ENCODE data around the gene PRELID2.
"Not testable (repeated sequence)": the region's sequence is repeated elsewhere in the genome, so short reads cannot be mapped to it uniquely, and the experiment has no call there.

PRELID2 gene

DNA sequence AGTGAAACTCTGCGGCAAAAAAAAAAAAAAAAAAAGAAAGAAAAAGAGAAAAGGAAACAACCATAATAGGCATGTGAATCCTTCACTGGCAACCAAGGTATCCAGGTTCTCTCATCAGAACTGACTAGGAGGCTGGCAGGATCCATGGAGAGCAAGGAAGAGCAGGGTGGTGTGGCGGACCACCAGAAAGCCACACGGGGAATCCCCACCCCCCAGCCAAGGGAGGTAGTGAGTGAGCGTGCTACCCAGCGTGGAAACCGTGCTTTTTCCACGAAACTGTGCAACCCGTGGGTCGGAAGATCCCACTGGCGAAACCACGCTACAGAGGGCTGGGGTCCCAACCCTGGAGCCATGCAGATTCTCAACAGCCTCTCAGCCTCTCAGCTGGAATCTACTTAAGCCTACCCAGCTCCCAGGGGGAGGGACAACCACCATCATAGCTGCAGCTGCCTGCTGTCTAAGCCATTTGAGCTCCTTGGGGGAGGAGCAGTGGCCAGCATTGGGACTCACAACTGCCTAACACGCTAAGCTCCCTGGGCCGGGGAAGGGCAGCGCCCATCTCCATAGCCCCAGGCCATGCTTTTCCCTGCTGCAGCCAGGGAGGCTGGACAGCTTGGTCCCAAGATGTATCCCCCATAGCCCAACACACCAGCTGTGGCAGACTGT, 91.6 kb downstream of the PRELID2 start:
- DNase-seq (ENCODE audit: low spot score): no peak

DNA sequence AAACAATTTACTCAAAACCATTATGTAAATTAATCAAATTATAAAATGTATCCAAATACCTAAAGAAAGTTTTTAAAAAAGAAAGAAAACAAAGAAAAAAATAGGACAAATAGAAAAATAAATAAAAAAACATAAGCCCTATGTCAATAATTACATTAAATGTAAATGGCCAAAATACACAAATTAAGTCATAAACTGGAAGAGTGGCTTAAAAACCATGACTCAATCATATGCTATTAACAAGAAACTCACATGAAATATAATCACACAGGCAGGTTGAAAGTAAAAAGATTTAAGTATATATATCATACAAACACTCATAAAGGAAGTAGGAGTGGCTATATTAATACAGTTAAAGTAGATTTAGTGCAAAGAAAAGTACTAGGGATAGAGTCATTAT, 95.3 kb downstream of the PRELID2 start:
- DNase-seq (ENCODE audit: low spot score): no peak

DNA sequence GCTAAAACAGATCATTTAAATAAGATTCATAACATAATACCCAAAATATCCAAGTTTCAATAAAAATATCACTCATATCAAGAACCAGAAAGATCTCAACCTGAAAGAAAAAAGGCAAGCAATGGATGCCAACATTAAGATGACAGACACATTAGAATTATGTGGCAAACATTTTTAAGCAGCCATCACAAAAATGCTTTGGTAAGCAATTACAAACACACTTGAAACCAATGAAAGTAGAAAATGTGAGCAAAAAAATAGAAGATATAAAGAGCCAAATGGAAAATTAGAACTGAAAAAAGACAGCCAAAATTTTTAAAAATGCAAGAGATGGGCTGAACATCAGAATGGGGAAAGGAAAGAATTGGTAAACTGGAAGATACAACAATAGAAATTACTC, 96.9 kb downstream of the PRELID2 start:
- no peak for DNase-seq (ENCODE audit: low spot score)

DNA sequence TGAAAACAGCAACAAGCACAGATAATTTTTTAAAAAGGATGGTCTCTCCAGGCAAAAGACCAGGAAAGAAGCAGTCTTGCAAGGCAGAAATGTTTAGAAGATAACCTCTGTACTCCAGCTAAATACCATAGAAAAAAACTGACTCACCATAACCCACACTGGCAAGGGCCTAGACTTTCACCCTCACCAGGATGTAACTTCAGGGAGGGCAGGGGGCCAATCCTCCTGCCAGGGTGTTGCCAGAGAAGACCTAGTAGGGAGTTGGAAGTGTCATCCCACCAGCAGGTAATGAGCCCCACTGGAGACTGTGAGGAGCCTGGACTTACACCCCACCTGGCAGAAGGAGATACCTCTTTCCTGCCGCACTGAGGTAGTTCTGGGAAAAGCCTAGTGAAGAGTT, 97.6 kb downstream of the PRELID2 start:
- no peak for DNase-seq (ENCODE audit: low spot score)

DNA sequence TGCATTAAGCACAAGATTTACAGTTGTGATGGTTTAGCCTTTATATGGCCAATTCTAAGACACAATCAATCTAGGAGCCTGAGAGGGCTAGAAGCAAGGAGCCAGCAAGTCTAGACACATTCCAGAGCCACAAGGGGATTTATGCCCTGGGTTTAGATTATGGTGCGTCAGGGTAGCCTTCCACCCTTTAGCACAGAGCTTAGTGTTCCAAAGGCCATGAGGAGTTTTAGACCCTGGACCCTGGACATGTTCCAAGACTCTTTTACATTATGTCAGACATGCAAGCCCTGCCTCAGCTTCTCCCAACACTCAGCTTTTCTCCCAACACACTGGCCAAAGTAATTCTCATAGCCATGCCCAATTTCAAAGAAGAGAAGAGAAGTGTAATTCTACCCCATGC, 105.2 kb downstream of the PRELID2 start:
- not testable (repeated sequence) for DNase-seq (ENCODE audit: low spot score)

DNA sequence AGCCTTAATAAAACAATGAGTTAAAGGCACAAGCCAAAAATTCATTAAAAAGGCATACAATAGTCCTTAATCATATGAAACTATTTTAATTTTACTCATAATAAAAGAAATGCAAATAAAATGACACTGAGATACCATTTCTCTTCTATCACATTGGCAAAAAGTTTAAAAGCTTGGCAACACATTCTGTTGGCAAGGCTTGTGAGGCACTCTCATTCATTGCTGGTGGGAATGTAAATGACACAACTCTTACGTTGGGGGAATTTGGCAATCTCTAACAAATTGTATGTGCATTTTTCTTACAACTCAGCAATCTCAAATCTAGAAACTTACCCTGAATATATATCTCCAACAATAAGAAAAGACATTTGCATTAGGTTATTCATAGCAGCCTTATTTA, 111.6 kb downstream of the PRELID2 start:
- DNase-seq (ENCODE audit: low spot score): no peak

DNA sequence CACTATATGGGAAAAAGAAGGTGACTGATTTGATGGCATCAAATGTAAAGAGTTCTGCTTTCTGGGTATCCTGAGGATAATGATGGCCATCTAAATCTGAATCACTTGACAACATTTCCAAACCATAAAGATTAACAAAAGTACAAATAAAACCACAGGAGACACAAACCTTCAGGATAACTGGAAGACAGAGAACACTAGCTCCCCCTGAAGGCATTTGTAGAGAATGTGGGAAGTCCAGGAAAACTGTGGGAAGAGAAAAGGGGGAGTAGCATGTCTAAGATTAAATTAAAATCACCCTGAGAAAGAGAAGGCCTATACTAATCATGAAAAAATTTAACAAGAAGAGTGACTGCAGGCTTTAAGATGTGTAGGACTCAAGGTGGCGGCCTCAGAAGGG, 116.2 kb downstream of the PRELID2 start:
- no peak for DNase-seq (ENCODE audit: low spot score)

DNA sequence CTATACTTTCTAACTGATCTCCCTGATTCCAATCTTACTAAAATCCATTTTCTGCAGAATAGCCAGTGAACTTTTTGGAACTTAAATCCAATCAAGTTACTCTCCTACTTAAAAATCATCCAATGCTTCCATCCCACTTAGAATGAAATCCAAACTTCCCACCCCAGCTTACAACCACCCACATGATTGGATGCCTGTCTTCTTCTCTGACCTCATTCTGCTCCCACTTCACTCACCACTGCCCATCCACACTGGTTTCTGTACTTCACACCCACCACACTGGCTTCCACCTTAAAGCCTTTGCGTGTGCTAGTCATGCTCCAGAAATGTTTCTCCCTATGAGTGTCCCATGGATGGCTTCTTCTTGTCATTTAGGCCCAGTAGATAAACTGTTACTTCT, 119.7 kb downstream of the PRELID2 start:
- no peak for DNase-seq (ENCODE audit: low spot score)

DNA sequence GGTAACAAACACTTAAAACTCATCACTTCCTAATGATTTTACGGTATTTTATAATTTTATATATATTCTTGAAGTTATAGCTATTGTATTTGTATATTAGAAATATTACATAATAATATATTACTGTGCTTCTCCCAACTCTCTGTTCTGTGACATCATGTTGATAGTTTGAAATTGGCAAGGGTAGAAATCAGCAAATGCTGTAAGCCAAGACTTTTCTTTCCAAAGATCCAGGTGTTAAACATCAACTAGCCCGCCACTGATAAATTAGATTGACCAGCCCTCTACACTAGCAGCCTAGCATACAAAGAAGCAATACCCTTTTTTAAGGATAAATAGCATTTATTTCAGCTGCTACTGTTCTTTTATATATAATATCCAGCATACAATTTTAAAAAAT, 122.9 kb downstream of the PRELID2 start:
- DNase-seq (ENCODE audit: low spot score): no peak

DNA sequence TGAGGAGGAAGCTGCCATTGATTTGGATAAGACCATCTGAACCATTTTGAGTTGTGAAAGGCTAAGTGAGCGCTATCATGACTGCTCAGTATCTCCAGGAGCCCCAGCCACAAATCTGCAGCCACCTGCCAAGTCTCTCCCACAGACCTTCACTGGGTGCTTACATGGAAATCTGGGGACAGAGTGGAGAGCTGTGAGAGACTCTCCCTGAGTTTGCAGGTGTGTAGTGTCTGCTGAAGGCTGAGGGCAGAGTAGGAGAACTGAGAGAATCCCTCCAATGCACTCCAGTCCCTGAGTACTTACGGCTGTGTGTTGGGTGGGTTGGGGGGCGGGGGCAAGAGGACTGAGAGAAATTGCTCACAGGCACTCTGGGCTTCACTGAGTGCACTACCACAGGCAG, 123.7 kb downstream of the PRELID2 start:
- DNase-seq (ENCODE audit: low spot score): no peak
